NCI-H2107 (cell line): ENCODE measurements around the gene ANKRD33B.
"Not testable (repeated sequence)": the region's sequence is repeated elsewhere in the genome, so short reads cannot be mapped to it uniquely, and the experiment has no call there.

Source experiments
- DNase-seq: peaks from one replicate; lab custom pipeline; 2025; lab: John Stamatoyannopoulos, UW

Gene ANKRD33B

DNA sequence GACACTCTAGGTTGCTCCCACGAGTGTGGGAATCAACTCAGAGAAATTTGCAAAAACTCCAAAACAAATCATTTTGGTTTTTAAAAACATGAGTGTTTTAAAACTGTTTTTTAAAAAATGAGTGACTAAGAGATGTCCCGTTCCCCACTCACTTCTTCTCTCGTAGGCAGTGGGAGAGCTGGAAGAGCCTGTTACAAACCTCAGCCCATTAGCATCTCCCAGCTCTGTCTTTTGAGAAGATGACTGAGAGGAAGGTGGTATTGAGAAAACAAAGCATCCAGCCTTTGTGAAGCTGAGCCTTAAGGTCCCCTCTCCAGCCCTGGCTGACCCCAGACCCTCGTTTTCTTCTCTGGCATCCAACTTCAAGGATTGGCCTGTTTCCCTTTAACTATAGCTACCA, 4.7 kb upstream of the ANKRD33B start:
- no peak for DNase-seq

DNA sequence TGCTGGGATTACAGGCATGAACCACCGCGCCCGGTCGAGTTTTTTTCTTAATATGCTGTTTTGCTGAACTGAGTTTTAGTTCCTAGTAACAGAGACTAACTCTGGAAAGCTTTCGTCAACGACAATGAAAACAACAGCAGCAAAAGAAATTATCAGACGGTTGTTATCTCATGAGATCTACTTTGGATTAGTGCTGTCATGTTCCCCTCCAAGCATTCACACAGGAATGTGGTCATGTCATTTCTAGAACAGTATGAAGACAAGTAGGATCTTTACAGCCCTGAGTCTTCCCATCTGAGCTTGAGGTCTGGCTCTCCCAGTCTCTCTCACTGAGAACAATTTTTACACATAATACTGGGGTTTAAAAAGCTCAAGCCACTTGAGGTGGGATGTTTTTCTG, 4.0 kb upstream of the ANKRD33B start:
- DNase-seq, result no peak

DNA sequence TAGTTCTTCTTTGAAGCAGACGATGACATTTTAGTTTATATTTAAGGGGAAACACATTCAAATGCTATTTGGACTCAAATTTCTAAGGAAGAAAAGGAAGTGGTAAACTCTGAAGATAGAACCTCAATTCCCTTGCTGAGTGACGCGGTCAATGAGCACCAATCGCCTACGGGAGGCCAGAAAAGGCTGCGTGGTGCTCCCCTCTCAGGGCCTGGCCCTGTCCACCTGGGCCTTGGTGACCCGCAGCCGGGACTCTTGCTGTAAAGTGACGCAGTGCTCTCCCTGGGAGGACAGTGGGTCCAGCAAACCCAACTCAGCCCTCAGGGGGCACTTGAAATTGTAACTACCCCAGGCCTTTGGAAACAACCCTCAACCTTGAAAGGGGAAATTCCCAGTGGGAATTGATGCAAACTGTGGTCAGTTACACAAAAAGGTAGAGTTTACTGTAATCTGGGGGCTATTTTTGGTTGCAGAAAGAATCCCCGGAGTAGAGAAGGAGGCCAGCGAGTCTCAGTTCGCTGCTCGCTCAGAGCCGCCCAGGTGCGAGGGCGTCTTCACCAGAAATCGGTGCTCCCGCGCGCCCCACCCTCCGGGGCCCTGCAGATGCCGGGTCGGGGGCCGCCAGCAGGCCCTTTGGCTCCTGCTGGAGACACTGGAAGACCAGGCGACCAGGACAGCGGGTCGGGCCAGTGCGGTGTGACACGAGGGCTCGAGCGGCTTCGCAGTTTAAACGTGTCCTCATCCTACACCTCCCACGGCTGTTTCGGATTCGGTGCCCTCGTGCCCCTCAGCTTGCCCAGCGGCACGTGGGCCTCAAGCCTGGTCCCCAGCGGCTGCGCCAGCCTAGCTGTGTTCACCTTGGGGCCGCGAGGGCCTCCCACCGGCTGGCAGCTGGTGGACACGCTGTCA, 1.4 kb upstream of the ANKRD33B start:
- DNase-seq, result no peak

DNA sequence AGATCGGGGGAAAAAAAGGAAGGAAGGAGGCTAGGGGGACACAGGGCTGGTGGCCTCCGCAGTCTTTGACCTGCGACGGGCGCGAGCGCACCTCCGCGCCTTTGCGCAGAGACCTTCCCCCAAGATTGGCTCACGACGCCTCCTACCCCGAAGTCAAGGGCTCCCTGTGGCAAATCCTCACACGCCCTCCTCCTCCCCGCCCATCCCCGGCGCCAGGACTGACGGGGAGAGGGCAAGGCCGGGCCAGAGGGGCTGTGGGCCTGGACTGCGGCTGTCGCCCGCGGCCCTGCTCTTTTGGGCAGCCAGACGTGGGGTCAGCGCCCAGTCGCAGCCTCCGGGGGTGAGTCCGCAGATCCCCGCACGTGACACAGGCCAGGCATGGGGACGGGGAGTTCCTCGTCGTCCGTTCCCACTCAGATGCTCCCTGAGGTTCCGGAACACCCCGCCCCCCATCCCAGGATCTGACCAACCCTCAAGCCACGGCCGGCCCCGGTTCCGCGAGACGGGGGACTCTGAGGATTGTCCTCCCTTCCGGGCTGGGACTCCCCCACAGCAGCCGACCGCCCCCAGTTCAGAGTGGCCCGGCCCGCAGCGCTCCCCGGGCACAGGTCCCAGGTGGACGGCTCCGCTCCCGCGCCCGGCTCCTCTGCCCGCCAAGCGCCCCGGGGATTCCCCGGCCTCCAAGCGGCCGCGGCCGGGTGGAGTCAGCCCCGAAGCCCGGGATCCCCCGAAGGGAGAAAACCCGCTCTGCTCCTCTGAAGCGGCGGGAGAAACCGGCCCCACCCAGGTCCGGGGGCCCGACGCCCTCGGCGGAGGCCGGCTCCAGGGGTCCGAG, 543 bp upstream of the ANKRD33B start:
- no peak for DNase-seq

DNA sequence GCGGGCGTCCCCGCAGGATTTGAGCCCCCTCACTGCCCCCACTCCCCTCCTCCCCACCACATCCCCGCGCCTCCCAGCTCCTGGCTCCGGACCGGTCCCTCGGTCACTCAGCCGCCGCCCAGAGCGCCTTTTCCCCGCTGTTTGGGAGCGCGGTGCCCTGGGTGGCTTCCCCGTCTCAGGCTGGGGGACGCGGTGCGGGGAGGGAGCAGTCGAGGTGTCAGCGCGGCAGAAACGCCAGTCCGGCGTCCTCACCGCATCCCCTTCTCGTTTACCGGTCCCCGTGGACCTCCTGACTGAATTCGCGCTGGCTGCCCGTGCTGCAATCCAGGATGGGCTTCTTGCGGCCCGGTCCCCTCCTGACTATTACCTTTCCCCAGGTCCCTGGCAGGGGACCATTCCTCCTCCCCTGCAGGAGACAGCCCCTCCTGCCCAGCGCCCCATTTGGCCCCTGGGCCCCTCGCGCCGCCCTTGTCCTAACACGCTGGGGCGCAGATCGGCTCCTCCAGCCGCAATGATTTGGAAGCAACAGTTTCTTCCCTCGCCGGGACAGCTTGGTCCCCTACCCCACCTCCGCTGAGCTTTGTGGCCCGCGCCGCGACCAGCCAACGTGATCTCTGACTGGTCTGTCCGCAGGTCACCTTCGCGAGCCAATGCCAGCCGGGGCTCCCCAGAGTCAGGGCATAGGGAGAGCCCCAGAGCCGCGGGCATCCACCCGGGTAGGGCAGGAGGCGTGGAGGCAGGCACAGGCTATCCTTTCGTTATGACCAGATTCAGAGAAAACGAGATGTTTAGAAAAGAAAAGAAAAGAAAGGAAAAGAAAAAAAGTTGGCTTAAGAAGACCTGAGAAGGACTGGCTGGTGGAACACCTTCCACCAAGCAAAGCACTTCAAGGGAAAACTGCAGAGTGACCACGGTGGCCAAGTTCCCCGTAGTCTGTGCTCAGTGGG, 1.2 kb downstream of the ANKRD33B start:
- no peak for DNase-seq

DNA sequence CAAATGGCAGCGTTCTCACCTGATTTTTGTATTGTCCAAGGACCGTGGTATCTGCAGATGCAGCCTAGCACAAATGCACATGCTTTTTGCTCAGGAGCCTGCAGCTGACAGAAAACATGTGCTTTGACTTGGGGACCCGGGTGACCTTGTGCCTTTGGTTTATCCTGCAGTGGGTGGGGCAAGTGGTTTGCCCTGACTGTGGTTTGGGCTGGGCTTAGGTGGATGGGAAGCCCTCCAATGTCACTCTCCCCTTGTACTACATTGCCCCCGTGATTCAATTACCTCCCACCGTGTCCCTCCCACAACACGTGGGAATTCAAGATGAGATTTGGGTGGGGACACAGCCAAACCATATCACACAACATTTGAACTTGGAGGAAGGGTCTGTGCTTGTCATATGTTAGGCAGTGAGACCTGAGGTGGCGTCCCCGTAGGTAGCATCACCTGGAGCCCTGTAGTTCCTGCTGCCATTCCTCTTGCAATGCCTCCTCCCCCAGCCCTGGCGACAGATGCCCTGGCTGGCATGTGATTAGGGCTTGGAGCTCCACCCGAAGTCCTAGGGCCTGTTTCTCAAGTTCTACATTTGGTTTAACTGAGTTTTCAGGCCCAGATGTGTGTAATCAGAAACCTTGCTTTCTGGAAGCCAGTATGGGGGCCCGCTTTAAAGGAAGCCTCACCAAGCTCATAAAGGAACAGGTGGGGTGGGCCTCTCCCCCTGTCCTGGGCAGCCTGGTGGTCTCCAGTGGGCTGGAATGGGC, 2.1 kb downstream of the ANKRD33B start:
- DNase-seq, result no peak

DNA sequence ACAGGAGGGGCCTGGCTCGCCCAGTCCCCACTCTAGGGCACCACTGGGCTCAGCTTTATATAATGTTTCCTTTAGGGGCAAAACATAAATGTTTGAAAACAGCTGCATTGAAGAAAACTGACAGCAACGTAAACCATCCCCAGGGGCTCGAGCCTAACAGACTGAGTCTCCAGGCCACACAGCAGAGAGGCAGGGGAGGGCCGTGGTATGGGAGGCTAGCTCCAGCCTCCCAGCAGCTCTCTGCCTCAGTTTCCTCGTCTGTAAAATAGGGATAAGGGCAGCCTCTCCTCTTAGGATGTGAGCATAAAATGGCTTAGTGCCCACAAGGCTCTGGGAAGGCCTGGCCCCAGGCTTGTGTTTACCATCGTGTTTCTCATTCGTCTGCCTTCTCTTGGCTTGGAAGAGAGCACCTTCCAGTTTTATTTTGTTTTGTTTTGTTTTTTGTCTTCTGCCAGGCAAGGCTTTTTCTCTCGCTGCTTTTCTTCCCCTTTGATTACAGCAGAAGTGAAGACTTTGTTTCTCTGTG, 2.7 kb downstream of the ANKRD33B start:
- DNase-seq, result no peak

GRCh38 chr5:10567121-10567591, 3.3 kb downstream of the ANKRD33B start:
- no peak for DNase-seq

- DNase-seq, result no peak
Observed at GRCh38 chr5:10567781-10568321, 4.0 kb downstream of the ANKRD33B start.

GRCh38 chr5:10570540-10570939, 6.7 kb downstream of the ANKRD33B start:
- not testable (repeated sequence) for DNase-seq

DNA sequence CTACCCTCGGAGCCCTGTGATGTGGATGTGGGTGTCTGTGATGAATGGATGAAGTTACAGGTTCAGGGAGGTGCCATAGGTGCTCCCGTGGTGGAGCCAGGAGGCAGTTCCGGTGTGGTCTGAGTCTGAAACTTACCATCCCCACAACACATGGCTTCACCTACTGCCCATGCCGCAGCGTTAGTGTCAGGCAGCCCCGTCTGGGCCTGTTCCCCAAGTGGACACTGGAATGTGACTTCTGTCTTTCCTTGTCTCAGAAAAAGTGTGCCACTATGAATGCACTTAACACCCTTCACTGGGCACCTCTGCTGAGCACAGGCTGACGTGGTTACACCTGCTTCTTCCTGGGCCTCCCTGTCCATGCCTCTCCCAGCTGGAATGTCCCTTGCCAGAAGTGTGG, 8.6 kb downstream of the ANKRD33B start:
- DNase-seq, result no peak

- DNase-seq, result no peak
Observed at GRCh38 chr5:10573487-10574145, 9.7 kb downstream of the ANKRD33B start.

DNA sequence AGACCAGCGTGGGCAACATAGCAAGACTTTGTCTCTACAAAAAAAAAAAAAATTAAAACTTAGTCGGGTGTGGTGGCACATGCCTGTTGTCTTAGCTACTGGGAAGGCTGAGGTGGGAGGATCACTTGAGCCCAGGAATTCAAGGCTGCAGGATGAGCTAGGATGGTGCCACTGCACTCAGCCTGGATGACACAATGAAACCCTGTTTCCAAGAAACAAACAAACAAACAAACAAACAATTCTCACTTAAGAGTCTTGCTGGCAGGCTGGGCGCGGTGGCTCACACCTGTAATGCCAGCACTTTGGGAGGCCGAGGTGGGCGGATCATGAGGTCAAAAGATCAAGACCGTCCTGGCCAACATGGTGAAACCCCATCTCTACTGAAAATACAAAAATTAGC, 11.0 kb downstream of the ANKRD33B start:
- DNase-seq, result not testable (repeated sequence)

- no peak for DNase-seq
Observed at GRCh38 chr5:10576121-10576789, 12.4 kb downstream of the ANKRD33B start.

DNA sequence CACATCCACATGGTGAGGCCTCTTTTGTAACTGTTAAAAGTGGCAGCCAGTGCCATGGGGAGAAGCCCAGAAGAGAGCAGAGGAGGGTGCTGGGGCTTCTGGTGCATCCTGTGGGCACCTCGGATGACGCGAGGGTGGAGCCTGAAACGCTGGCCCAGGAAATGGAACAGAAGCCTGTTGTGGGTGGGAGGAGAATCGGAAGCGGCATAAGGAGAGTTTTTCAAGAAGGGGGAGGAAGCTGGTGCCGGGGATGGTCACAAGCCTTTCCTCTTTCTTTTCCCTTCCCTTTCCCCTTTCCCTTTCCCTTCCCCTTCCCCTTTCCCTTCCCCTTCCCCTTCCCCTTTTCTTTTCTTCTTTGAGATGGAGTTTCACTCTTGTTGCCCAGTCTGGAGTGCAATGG, 12.9 kb downstream of the ANKRD33B start:
- no peak for DNase-seq

- no peak for DNase-seq
Observed at GRCh38 chr5:10577371-10578292, 13.8 kb downstream of the ANKRD33B start.

GRCh38 chr5:10578293-10578665, 14.4 kb downstream of the ANKRD33B start:
- no peak for DNase-seq

GRCh38 chr5:10578869-10579268, 15.0 kb downstream of the ANKRD33B start:
- no peak for DNase-seq
